IPS DF 19.7 (cell line): Measurements from ENCODE around the gene FMN1.
"Not testable (repeated sequence)": the region's sequence is repeated elsewhere in the genome, so short reads cannot be mapped to it uniquely, and the experiment has no call there.

Experiments used
- DNase-seq: peaks from one replicate; pipeline ENCODE4 v3.0.0-alpha.2; 2013; ENCODE audit warnings: low read depth, low spot score

Gene FMN1

GRCh38 chr15:32857732-32858131 is 336.8 kb downstream of the FMN1 start:
- DNase-seq: no peak

GRCh38 chr15:32856753-32857152 is 337.8 kb downstream of the FMN1 start:
- no peak for DNase-seq

GRCh38 chr15:32855942-32856341 is 338.6 kb downstream of the FMN1 start:
- DNase-seq: peak; percentile 81

GRCh38 chr15:32853592-32853991 is 340.9 kb downstream of the FMN1 start:
- DNase-seq: no peak

GRCh38 chr15:32852771-32853170 is 341.7 kb downstream of the FMN1 start:
- DNase-seq: no peak

- DNase-seq: no peak
Observed at GRCh38 chr15:32852017-32852416, 342.5 kb downstream of the FMN1 start.

- no peak for DNase-seq
Observed at GRCh38 chr15:32851572-32851971, 342.9 kb downstream of the FMN1 start.

GRCh38 chr15:32849769-32850668 is 344.5 kb downstream of the FMN1 start:
- no peak for DNase-seq

- DNase-seq: not testable (repeated sequence)
Observed at GRCh38 chr15:32846671-32847070, 347.8 kb downstream of the FMN1 start.

GRCh38 chr15:32844118-32844711 is 350.3 kb downstream of the FMN1 start:
- no peak for DNase-seq

GRCh38 chr15:32843219-32843815 is 351.2 kb downstream of the FMN1 start:
- no peak for DNase-seq

- no peak for DNase-seq
Observed at GRCh38 chr15:32842081-32842480, 352.4 kb downstream of the FMN1 start.

- DNase-seq: no peak
Observed at GRCh38 chr15:32840507-32841245, 353.8 kb downstream of the FMN1 start.

- DNase-seq: no peak
Observed at GRCh38 chr15:32838820-32839219, 355.7 kb downstream of the FMN1 start.

- no peak for DNase-seq
Observed at GRCh38 chr15:32838338-32838737, 356.2 kb downstream of the FMN1 start.

GRCh38 chr15:32837935-32838334 is 356.6 kb downstream of the FMN1 start:
- no peak for DNase-seq

- no peak for DNase-seq
Observed at GRCh38 chr15:32834156-32834555, 360.4 kb downstream of the FMN1 start.

GRCh38 chr15:32833379-32833821 is 361.1 kb downstream of the FMN1 start:
- DNase-seq: no peak

GRCh38 chr15:32831485-32831884 is 363.0 kb downstream of the FMN1 start:
- DNase-seq: no peak

- DNase-seq: no peak
Observed at GRCh38 chr15:32830241-32830640, 364.3 kb downstream of the FMN1 start.

GRCh38 chr15:32829436-32829835 is 365.1 kb downstream of the FMN1 start:
- DNase-seq: no peak
